Caco-2 (cell line): ENCODE data around the gene SMC1B. TPM values are rescaled to one million over a fixed set of nuclear protein-coding genes. Genes with fewer than 3 reads are reported as not detected.

Source experiments
- BruUV-seq: library from RNA; stranded (reverse); fragments of 400-500 nt; replicated peaks from 2 replicates; lab custom pipeline; 2021; lab: Mats Ljungman, UMichigan
- CTCF ChIA-PET: fragments of 300-600 bp; sonication (Branson Sonifier 250); formaldehyde crosslinking; loops from one replicate; lab custom pipeline; 2022; ENCODE audit warnings: antibody characterized with exemption; lab: Charles Lee
- POLR2A ChIA-PET: fragments of 300-600 bp; sonication (Branson Sonifier 250); formaldehyde crosslinking; loops from one replicate; lab custom pipeline; 2022; ENCODE audit warnings: antibody characterized with exemption; lab: Charles Lee
- DNase-seq, 2 experiments: peaks; one replicate each; pipeline versions ENCODE4 v3.0.0 to v3.0.0-alpha.2; 2020 to 2022
- H3K27me3 ChIP-seq: replicated peaks from 2 replicates; pipeline ENCODE4 v1.6.0; 2011; ENCODE audit warnings: low read length; ENCODE audit not compliant: control insufficient read depth, insufficient read depth
- H3K36me3 ChIP-seq: 2 replicates; pipeline ENCODE4 v1.5.1; 2011; ENCODE audit warnings: low read length; ENCODE audit not compliant: control insufficient read depth, insufficient read depth
- H3K4me1 ChIP-seq: fragments of 250-450 bp; sonication (Bioruptor Pico); 2 replicates; pipeline ENCODE4 v1.5.1; 2020; ENCODE audit warnings: mild to moderate bottlenecking
- H3K4me3 ChIP-seq: 2 replicates; pipeline ENCODE4 v1.5.1; 2011; ENCODE audit warnings: low read depth, mild to moderate bottlenecking, control low read depth, low read length
- H3K9me3 ChIP-seq: fragments of 250-450 bp; sonication (Bioruptor Pico); 2 replicates; pipeline ENCODE4 v1.5.1; 2020; ENCODE audit warnings: mild to moderate bottlenecking, moderate library complexity
- H3K27ac Mint-ChIP-seq: one replicate; pipeline ENCODE4 v1.8.0; 2022; ENCODE audit warnings: mixed read lengths; ENCODE audit not compliant: unreplicated experiment
- H3K27me3 Mint-ChIP-seq: one replicate; pipeline ENCODE4 v1.8.0; 2022; ENCODE audit warnings: mixed read lengths; ENCODE audit not compliant: insufficient read depth, unreplicated experiment
- H3K36me3 Mint-ChIP-seq: one replicate; pipeline ENCODE4 v1.8.0; 2022; ENCODE audit warnings: mild to moderate bottlenecking, mixed read lengths; ENCODE audit not compliant: insufficient read depth, unreplicated experiment
- H3K4me1 Mint-ChIP-seq: one replicate; pipeline ENCODE4 v1.8.0; 2022; ENCODE audit warnings: low read depth, mixed read lengths; ENCODE audit not compliant: unreplicated experiment
- H3K4me3 Mint-ChIP-seq: one replicate; pipeline ENCODE4 v1.8.0; 2022; ENCODE audit warnings: mild to moderate bottlenecking, moderate library complexity, mixed read lengths; ENCODE audit not compliant: unreplicated experiment
- H3K9me3 Mint-ChIP-seq: one replicate; pipeline ENCODE4 v1.8.0; 2022; ENCODE audit warnings: mixed read lengths; ENCODE audit not compliant: unreplicated experiment
- intact Hi-C: fragments of 100-400 bp; cut with micrococcal nuclease; formaldehyde crosslinking; loops from one replicate; pipeline ENCODE4 v1.10.0; 2022; ENCODE audit not compliant: unreplicated experiment
- total RNA-seq: library from RNA; stranded (reverse); gene quantifications from 2 replicates; pipeline ENCODE4 v1.2.3, GENCODE V29; 2022
- TF ChIP-seq, protein P1 (sequence below), 2 experiments: fragments of 200-600 bp in 1 of 2; IDR thresholded peaks; 1 replicate in 1 of 2; 2 replicates in 1 of 2; pipeline versions ENCODE4 v1.5.1 to v1.8.0; 2011 to 2022; ENCODE audit warnings: antibody characterized with exemption in 1 of 2, control low read depth in 1 of 2, inconsistent platforms in 1 of 2, low read depth in 1 of 2, low read length in 1 of 2, mild to moderate bottlenecking in 1 of 2, moderate library complexity in 1 of 2; ENCODE audit not compliant: insufficient read depth in 1 of 2, severe bottlenecking in 1 of 2, unreplicated experiment in 1 of 2

SMC1B gene
- total RNA-seq, 1 experiment from 2014 or later: 5.3 TPM

DNA sequence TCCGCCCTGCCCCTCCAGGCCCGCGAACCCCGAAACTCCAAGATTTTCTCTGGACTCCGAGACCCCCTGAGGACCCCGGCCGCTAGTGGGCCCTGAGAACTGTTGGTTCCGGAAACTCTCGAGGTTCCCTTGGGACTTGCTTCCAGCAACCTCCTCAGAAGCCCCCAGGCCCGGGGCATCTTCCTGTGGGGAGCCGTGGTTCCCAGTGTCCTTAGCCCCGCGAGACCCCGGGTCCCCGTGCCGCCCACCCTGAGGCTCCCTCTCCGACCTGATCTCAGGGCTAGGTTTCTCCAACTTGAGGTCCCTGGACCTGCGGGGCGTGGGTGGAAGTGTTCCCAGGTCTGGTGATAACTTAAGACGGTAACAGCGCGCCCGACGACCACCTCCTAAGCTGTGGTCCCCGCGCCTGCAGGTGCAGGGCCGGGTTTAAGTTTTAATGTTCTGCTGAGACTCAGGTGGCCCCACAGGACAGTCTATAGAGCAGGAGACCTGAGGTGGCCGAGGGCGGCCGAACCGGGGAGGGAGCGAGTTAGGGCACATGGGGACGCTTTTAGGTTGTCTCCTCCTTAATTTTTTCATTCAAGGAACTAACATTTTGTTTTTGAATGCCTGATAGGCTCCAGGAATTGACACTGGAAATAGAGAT, 102.9 kb downstream of the SMC1B start:
- POLR2A ChIA-PET: interaction anchor here (0.6 kb wide), 1 partner anchor 146 kb away, joined by 5 read pairs; the partner anchor contains the start of gene NUP50
- Mint-ChIP-seq H3K36me3 (peaks cover 30% of the 10 kb centered on the region), H3K27ac (peak overlapping the region; percentile 90), H3K9me3 (no peaks in the 10 kb centered on the region), H3K27me3 (no peaks in the 10 kb centered on the region), H3K4me1 (peaks cover 59% of the 10 kb centered on the region), H3K4me3 (peak overlapping the region; percentile 81)
- TF ChIP-seq, protein P1, sequence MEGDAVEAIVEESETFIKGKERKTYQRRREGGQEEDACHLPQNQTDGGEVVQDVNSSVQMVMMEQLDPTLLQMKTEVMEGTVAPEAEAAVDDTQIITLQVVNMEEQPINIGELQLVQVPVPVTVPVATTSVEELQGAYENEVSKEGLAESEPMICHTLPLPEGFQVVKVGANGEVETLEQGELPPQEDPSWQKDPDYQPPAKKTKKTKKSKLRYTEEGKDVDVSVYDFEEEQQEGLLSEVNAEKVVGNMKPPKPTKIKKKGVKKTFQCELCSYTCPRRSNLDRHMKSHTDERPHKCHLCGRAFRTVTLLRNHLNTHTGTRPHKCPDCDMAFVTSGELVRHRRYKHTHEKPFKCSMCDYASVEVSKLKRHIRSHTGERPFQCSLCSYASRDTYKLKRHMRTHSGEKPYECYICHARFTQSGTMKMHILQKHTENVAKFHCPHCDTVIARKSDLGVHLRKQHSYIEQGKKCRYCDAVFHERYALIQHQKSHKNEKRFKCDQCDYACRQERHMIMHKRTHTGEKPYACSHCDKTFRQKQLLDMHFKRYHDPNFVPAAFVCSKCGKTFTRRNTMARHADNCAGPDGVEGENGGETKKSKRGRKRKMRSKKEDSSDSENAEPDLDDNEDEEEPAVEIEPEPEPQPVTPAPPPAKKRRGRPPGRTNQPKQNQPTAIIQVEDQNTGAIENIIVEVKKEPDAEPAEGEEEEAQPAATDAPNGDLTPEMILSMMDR (IDR thresholded peaks at IDR 0.05; ENCODE audit: insufficient read depth in 1 of 2, low read depth in 1 of 2, low read length in 1 of 2, severe bottlenecking in 1 of 2, unreplicated experiment in 1 of 2): no peak
- Histone ChIP-seq H3K27me3 (no peaks in the 10 kb centered on the region), H3K36me3 (0 out of 2 replicates have a peak, but pooled peaks cover 1% of the 10 kb centered on the region), H3K4me3 (peak overlapping the region; percentile 73), H3K9me3 (no peaks in the 10 kb centered on the region), H3K4me1 (peaks cover 69% of the 10 kb centered on the region)
- DNase-seq: no peak
- intact Hi-C loops: no loop called here
- CTCF ChIA-PET: no interaction called here
- no TSS peak for BruUV-seq

DNA sequence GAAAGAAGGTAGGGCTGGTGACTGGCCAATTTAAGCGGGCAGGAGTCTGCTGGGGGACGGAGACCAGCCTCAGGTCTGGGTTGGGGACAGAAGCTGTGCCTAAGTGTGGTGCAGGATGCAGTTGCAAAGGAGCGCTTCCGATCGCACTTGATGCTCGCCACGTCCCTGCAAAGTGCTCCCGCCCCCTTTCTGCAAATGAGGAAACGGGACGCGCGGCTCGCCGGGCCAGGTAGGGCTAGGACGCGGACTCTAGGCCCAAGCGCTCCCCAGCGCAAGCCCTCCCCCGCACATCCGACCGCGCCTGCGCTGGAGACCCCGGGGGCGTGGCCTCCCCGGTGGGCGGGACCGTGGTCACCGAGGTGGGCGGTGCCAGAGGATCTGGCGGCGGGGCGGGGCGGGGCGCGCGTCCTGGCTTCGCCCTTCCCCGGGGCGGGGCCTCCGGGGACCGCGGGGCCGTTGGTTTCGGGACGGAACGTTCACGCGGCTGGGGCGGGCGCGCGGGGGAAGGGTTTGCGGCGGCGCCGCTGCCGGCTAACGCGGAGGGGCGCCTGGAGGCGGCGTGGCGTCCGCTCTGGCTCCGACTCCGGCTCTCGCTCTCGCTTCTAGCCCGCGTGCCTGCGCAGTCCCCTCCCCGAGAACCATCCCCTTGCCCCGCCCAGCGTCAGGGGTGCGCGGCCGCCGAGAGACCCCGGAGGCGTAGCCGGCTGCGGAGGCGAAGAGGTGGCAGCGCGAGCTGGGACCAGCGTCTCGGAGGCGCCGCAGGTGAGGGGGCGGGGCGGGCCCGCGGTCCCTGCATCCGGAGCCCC, 103.8 kb downstream of the SMC1B start, which contains the start of gene FAM118A:
TSS of gene FAM118A (plus strand) at position 513 of the 806 bp plus-strand sequence. CDS start 12,446 bp downstream, outside the sequence.
- BruUV-seq: no TSS peak
- peaks cover 28% of the 10 kb centered on the region for H3K36me3 Mint-ChIP-seq
- Histone ChIP-seq H3K36me3 (0 out of 2 replicates have a peak, but pooled peaks cover 1% of the 10 kb centered on the region), H3K4me3 (peak within 1 kb of the TSS; percentile 73), H3K27me3 (no peaks in the 10 kb centered on the region), H3K4me1 (peaks cover 68% of the 10 kb centered on the region), H3K9me3 (no peaks in the 10 kb centered on the region)
- DNase-seq: peak; percentile 95 to 98
- H3K9me3 Mint-ChIP-seq: no peaks in the 10 kb centered on the region
- no peaks in the 10 kb centered on the region for H3K27me3 Mint-ChIP-seq
- H3K4me3 Mint-ChIP-seq: peak within 1 kb of the TSS; percentile 81
- CTCF ChIA-PET: no interaction called here
- peak within 1 kb of the TSS; percentile 90 for H3K27ac Mint-ChIP-seq
- peaks cover 61% of the 10 kb centered on the region for H3K4me1 Mint-ChIP-seq
- POLR2A ChIA-PET: interaction anchor here (0.6 to 1.1 kb wide), 2 partner anchors 36 to 146 kb away, joined by 3 to 5 read pairs; partner anchors contain the start of gene NUP50
- TF ChIP-seq, protein P1 (IDR thresholded peaks at IDR 0.05; ENCODE audit: insufficient read depth in 1 of 2, low read depth in 1 of 2, low read length in 1 of 2, severe bottlenecking in 1 of 2, unreplicated experiment in 1 of 2): no peak
- intact Hi-C loops: loop anchor here (1.0 kb wide), 1 partner anchor 36 kb away; no protein-coding TSS in a partner anchor

DNA sequence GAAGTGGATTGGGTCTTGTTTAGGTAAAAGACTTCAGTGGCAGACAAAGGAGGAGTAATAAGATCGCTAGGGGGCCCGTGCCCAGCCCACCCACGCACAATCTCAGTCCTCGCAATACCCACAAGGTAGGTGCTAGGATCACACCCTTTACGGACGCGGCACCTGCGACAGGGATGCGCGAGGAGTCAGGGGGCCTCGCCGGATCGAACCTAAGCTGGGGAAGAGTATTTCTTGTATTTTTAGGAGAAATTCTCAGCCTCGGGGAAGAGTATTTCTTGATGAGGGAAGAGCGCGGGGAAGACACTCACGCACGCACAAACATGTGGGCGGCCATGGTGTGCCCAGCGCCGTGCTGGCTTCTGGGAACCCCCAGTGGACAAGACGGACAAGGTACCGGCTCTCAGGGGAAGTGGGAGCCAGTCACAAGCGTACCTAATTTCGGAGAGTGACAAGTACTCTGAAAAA, 104.4 kb downstream of the SMC1B start:
- no peak for DNase-seq
- peaks cover 62% of the 10 kb centered on the region for H3K4me1 ChIP-seq
- no peaks in the 10 kb centered on the region for H3K9me3 ChIP-seq
- H3K4me1 Mint-ChIP-seq: peaks cover 56% of the 10 kb centered on the region
- H3K27ac Mint-ChIP-seq: peak overlapping the region; percentile 90
- no peaks in the 10 kb centered on the region for H3K27me3 ChIP-seq
- no peaks in the 10 kb centered on the region for H3K9me3 Mint-ChIP-seq
- TF ChIP-seq, protein P1 (IDR thresholded peaks at IDR 0.05; ENCODE audit: insufficient read depth in 1 of 2, low read depth in 1 of 2, low read length in 1 of 2, severe bottlenecking in 1 of 2, unreplicated experiment in 1 of 2): no peak
- H3K4me3 Mint-ChIP-seq: peak overlapping the region; percentile 81
- intact Hi-C loops: loop anchor here (1.0 kb wide), 1 partner anchor 36 kb away; no protein-coding TSS in a partner anchor
- H3K36me3 Mint-ChIP-seq: peaks cover 28% of the 10 kb centered on the region
- ChIA-PET CTCF (no interaction called here), POLR2A (interaction anchor here (1.1 kb wide), 1 partner anchor 35 kb away, joined by 3 read pairs; no protein-coding TSS in a partner anchor)
- H3K27me3 Mint-ChIP-seq: no peaks in the 10 kb centered on the region
- peak overlapping the region; percentile 28 for H3K4me3 ChIP-seq
- no TSS peak for BruUV-seq
- H3K36me3 ChIP-seq: 0 out of 2 replicates have a peak, but pooled peaks cover 1% of the 10 kb centered on the region
